HG03442 (cell line): Measurements from ENCODE around the gene CRYBA4.

Experiments used
- ATAC-seq: cut with Tn5 transposase; IDR thresholded peaks from one replicate; pipeline ENCODE4 v1.9.1; 2021; ENCODE audit warnings: mild to moderate bottlenecking, moderate library complexity; ENCODE audit not compliant: unreplicated experiment

The CRYBA4 gene

DNA sequence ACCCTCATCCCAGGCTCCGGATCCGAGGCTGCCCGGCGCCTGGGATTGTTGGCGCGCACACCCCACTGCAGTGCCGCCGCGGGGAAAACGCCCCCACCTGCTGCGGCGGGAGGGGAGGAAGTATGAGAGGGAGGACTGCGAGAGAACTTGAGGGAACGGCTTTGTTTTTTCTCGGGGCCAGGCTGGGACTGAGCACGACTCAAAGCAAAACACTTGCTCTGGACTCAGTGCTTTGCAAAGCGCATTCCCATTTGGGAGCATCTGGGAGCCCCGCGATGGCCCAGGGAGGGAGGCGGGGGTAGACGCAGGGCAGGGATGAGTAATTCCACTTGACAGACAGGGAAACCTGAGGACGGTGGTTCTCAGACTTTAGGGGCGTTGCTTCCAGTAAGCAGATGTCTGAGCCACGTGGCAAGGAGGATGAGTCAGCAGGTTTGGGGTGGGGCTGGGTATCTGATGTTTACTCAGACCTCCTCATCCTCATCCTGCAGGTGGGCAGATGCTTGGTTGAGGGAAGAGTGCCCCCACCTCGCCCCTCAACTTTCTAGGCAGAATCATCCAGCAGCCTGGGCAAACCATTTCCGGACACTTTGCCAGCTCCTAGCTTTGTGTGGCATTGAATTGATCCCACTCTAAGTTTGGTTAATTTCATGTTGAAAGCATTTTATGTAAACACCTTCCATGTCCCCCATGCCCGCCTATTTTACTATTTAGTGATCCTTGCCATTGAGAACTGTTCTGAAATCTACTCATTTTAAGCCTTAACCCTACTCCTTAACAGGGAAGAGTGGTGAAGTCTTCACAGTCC lies 37.1 kb downstream of the CRYBA4 start:
- peak; percentile 65 for ATAC-seq

DNA sequence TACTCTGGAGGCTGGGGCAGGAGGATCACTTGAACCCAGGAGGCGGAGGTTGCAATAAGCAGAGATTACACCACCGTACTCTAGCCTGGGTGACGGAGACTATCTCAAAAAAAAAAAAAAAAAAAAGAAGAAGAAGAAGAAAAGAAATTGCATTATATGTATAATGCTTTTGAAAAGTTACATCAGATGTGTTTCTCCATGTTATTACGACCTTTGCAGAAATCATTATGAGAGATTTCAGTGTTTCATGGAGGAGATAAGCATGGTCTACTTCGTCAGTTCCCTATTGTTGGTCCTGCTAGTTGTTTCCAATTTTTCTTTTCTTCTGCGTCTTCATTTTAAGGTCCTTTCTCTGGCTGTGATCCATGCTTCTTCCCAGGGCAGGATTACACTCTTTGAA lies 38.6 kb downstream of the CRYBA4 start:
- no peak for ATAC-seq

DNA sequence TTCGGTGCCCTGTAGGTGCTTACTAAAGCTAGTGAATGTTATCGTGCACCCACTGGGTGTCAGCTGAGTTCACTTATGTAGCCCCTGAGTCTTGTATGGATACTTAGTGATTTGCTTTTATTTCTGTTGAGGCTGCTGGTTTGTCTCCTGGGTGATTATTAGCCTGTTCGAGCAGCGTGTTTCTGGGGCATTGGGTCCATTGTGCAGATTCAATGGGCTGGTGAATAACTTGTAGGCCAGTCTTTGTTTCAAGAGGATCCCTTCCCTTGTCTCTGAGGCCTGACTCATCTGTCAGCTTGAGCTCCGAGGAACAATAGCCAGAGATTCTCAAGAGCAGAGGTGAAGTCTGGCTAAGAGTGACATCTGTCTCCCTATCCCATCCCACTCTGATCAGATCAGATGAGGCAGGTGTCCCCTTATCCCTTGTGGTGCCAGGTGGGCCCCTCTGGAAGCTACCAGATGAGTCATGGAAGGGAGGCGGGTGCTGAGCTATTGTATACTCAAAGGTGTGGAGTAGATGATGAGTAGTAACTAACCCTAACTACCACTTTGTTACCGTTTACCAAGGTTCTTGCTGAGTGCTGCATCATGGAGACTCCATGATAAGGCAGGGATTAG lies 39.3 kb downstream of the CRYBA4 start:
- ATAC-seq: no peak

DNA sequence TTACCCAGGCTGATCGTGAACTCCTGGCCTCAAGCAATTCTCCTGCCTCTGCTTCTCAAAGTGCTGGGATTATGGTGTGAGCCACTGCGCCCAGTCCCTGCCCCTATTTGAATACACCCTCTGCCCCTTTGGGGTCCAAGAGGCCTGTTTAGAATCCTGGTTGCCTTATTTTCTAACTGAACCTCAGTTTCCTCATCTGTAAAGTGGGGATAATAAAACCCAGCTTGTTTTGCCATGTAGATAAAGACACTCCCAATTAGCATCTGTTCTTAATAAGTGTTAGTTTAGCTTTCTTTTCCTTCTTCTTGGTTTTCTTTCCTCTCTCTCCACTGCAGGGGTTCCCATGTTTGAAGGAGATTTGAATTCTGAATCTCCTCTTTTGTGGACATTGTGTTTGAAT lies 40.4 kb downstream of the CRYBA4 start:
- no peak for ATAC-seq

DNA sequence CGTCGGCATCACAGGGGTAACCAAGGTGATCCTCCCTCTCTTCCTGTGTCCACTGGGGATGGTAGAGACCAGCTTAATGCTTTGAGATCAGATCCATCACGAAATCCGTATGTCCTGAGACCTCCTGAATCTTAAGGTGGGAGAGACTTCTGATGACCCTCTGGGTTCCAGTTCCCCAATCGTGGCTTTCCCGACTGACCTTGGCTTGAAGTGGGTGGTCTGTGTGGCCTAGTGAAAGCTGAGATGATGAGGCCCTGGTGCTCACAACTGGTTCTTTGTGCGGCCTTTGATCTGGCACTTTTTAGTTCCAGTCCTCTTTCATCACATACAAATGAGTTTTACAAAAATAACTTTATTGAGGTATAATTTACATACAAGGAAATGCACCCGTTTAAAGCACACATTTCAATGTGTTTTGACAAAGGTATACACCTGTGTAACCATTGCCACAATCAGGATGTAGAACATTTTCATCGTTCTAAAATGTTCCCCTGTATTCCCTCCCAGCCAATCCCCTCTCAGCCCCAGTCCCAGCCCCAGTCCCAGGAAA lies 41.7 kb downstream of the CRYBA4 start:
- no peak for ATAC-seq

DNA sequence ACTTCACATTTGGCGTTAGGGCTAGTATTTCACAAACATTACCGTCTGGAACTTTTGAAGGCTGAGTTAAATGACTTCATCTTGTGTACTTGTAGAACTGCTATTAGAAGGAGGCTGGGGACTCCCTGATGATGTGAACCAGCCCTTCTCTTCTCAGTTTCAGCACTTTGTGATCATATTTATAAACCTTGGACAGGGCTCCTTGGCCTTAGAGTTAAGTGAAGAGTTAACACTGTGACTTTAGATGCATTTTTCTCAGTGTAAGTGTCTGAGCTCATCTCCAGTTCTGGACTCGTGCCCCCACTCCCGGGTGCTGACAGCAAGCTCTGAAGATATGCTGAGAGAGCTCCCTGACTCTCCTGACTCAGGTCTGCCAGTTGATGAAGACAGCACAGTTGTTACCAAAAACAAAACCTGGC lies 44.1 kb downstream of the CRYBA4 start:
- ATAC-seq: peak; percentile 13

DNA sequence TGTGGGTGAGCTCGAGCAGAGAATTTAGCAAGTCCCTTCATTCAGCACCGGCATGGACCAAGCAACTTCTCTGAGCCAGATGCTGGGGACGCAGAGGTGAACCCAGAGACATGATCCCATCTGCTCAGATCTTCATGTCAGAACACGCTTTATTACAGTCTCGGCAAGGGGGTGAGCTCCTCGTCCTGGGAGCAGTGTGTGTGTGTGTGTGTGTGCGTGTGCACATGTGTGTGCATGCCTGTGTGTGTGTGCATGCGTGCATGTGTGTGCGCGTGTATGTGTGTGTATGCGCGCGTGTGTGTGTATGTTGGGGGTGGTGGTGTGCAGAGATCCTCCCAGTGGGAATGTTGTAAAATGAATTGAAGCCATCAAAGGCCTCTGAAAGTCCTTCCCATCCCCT lies 45.4 kb downstream of the CRYBA4 start:
- ATAC-seq: no peak

DNA sequence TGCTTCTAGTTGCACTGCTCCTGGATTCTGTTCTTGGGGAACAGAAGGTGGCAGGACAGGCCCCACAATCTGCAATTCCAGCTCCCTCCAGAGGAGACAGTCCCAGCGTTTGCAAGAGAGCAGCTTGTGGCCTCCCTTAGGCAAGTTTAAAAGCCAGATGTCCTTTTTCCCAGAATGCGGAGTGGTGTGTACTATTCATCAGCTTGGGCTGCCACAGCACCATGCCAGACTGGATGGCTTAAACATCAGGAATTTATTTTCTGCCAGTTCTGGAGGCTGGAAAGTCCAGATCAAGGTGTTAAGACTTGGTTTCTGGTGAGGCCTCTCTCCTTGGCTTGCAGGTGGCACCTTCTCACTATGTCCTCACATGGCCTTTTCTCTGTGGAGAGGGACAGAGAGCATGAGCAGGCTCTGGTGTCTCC lies 47.3 kb downstream of the CRYBA4 start:
- no peak for ATAC-seq

DNA sequence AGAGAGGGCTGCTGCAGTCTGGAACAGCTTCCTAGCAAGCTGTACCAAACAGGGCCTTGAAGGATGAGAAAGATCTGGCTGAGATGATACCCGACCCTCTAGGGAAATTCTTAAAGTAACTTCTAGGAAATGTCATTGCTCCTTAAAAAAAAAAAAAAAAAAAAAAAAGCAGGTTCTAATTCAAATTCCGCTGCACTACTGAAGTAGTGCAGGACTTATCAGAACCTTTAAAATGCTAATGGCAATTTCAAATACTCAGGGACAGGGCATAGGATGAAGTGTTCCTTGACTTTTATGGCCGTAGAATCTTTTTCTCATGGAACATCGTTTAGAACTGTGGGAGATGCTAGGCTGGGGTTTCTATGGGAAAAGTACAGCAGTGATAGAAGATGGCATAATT lies 48.7 kb downstream of the CRYBA4 start:
- no peak for ATAC-seq

DNA sequence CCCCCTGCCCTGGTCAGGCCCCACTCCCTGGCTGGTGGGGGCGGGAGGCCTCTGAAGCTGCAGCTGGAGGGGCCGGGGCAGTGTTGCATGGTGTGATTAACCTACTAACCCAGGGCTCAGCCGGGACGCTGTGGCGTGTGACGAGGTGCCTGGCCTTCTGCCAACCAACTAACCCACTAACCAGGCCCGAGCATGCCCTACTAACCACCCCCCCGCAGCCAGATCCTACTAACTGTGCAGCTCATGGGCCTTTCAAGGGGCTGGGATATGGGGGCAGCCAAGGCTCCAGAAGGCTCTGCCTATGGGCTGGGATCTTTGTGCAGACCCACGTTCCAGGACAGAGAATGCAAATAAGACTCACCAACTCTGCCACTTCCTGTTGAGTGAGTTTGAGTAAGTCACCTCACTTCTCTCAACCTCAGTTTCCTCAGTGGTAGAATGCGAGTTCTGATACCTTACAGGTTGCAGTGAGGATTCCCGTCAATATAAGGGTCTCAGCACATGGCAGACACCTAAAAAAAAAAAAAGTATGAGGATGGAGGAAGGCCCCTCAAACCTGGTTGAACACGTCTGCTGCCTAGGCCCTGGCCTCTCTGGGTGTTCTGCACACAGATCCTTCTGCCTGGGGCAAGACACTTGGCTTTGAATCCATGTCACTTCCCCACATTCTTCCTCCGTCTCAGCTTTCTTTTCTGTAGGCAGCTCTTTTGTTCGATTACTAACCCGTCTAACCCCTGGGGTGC lies 49.7 kb downstream of the CRYBA4 start:
- no peak for ATAC-seq

DNA sequence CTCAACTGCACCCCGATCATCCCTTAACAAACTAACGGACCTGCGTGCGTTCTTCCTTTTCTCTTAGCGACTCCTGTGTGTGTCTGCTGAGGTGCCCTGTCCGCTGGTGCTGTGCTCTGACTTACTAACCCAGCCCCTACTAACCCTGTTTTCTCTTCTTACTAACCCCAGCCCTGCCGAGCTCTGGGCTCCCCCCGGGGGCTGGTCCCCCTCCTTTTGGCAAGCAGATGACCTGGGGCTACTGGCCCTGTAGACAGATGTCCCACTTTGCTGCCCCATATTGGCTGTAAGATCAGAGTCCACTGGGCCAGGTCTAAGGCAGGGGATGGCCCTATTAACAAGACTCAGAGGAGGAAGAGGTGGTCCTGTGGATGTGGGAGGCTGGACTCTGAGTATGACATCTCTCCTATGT lies 50.3 kb downstream of the CRYBA4 start:
- peak; percentile 7 for ATAC-seq

DNA sequence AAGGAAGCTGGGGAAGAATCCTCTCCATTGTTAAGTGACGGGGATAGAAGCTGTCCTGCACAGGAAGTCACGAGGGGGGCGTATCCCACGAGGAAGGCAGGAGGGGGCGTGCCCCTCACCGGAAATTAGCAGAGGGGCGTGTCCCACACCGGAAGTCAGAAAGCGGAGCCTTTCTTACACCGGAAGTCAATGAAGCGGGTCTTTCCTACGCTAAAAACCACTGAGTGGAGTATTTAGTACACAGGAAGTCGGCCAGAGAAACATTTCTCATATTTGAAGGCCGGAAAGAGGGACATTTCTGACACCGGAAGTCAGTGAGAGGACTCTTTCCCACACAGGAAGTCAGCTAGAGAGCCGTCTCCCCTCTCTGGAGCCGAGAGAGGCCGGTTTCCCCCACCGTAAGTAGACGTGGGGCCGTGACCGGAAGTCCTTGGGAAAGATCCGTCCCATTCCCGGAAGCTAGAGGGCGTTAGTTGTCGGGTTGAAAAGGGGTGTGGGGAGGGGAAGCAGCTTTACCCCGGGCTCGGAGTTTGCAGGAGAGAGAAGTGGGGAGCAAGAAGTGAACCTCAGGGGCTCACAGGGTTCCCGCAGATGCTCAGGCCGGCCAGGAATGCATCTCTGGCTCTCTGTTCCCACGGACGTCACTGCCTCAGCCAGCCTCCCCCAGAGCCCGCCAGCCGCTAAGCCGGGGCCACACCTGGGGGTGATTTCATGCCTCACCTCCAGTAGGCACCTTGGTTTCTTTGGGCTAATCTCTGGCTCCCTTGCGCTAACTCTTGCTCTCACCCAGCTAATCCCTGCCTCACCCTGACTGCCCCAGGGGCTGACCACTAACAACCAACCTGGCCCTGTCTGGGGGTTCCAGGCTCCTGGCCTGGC lies 51.1 kb downstream of the CRYBA4 start:
- ATAC-seq: peak; percentile 60

DNA sequence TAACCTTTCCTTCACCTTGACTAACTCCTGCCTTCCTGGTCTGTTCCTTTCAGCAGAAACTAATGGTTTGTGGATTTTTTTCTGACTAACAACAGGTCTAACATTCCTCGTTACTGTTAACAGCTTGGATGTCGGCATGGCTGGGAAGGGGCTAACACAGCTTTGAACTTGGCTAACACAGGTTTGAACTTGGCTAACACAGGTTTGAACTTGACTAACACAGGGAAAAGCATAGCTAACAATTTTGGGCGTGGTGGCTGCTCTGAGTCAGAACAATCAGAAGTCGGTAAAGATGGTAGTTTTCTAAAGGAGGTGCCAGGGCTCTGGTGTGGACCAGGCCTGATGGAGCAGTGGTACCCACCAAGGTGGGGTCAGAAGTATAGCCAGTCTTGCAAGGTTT lies 51.7 kb downstream of the CRYBA4 start:
- no peak for ATAC-seq

DNA sequence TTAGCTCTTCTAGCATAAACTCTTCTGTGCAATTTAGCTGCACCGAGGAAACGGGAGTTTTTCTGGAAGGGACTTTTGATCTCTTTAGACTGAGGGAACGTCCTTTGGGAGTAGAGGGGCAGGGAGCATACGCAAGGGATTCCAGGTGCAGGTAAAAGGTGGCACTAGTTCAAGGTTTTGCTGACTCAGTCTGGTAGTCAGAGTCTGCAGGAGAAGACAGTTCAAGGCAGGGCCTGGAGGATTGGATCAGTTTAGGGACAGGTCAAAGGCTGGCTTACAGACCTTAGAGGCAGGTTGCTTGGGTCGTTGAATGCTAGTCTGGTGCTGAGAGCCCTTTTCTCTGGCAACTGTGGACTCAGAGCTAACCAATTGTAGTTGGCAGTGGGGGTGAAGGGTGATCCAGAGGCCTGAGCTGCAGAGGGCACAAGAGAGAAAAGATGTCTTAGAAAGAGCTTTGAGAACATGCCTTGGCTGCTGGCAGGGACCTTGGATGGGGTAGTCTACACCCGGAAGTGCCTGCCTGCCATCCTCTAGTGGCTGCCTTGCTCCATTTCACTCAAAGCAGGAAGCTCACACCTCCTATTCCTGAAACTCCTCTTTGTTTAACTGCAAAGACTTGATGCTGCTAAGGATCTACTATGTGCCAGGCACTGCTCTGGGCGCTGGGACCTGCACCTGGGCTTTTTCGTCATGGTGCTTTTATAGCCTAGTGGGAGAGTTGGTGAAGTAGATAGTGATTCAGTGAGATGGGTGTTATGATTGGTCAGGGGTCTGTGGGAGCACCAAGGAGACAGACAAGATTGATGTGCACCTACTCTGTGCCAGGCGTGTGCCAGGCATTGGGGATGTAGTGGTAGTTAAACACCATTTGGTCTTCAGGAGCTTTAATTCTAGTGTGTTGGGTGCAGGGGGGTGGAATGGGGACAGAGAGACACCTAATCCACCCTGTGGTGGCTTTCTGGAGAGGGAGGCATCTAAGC lies 52.7 kb downstream of the CRYBA4 start:
- no peak for ATAC-seq

DNA sequence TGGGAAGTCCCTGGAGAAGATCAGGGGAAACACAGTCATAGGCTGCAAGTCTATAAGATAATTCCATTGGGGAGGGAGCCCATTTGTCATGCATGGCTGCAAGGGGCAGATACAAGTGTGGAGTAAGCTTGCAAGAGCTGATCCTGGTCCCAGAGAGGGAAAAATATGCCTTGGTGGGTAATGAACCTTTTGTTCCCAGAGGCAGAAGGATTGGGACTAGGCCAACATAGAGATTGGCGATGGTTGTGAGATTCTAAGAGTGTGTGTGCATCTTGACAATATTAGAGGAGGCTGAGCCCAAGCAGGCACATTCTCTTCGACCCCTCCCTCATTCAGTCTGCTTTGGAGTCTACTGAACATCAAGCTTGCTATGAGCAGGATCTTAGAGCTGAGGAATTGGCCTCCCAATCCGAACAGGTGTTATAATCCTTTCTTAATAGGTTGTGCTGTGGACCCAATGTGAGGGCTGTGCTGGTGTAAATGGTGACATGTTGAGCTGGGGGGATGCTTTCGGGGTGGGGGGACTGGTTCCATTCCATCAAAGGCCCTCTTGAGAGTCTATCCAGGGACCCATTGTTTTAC lies 54.0 kb downstream of the CRYBA4 start:
- ATAC-seq: no peak

DNA sequence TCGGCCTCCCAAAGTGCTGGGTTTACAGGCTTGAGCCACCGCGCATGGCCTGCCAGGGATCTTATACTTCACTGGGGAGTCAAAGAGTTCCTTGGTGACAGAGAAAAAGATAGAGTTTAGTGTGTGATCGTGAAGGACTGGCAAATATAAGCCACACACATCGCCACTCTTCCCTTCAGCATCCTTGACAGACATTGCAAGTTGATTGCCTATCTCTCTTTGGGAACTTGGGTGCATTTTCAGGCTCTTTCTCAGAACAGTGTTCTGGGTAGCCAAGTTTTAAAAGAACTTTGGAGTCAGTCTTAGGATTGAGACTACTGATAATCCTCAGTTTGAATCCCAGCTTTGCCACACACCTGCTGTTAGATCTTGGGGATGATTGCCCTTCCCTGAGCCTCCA lies 55.5 kb downstream of the CRYBA4 start:
- ATAC-seq: no peak

DNA sequence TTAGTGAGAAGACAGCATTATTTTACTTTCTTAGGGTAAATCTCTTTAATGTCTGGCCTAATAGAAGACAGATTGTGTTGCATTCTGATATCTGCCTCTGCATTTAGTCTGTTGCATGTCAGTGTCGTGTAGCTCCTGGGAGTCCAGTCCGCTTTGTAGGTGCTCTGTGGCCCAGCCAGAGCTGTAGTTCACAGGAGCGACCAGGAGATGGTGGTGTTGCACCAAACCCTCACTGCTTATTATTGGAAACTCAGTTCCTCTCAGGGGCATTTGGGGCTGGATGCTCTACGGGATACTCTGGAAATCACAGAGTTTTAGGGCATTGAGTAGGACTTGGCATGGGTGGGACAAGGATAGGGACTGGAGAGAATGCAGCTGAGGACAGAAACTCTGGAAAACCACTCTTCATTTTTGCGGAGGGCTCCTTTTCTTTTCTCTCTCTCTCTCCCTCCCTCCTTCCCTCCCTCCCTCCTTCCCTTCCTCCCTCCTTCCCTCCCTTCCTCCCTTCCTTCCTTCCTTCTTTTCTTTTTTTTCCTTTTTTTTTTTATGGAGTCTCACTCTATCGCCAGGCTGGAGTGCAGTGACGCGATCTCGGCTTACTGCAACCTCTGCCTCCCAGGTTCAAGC lies 57.4 kb downstream of the CRYBA4 start:
- no peak for ATAC-seq
